ENCODE results near the gene AMOTL2. TPM values are rescaled to one million over a fixed set of nuclear protein-coding genes. Genes with fewer than 3 reads are reported as not detected.

AMOTL2 gene
- total and polyA plus RNA-seq, 10 of the 15 experiments (the other 5 are each of a cell fraction or from before 2014, with no cell fraction given) = 0.20 to 0.33 TPM; not detected in 8

DNA sequence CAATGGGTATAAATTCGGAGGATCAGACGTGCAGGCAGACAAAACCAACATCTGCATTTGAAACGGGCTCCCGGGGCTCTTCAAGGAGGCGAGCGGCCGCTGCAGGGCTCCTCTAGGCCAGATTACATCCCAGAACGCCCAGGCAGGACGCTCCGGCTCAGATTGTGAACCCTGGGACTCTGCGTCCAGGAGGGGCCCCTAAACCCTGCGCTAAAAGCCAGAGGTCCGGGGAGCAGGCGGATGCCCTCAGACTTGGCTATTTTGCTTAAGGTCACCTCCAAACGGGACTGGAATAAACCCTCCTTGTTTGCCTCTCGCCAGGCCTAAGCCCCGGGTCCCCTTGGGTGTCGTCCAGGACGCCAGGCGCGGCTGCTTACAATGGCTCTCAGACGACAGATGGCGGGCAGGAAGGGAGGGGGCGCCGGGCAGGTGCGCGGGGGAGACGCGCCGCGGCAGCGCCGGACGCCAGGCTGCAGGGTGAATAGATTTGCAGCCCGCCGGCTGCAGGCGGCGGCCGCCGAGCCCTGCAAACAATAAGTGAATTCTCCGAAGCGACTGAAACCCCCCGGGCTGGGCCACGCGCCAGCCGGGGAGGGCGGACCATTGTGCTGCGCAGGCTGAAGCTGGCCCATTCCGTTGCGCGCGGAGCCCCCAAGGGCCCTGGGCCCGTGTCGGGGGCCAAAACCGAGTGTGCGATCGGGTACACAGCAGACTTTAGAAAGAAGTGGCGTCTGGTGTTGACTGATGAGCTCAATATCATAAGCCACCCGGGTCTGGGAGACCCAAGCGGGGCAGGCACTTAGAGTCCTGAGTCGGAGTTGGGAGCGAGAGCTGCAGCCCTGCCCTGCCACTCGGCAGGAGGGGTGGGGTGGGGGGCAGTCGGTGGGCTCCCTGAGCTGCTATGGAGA, 32.3 kb upstream of the AMOTL2 start:
- Histone ChIP-seq H3K27me3 (replicated peaks in 1 of 2; ENCODE audit: control insufficient read depth in 2 of 2, insufficient read depth in 2 of 2, low read length in 1 of 2) (peaks cover 0 to 7% of the 10 kb centered on the region in 2 experiments), H3K36me3 (ENCODE audit: control insufficient read depth in 2 of 2, insufficient read depth in 2 of 2, low read length in 1 of 2) (no peaks in the 10 kb centered on the region), H3K4me1 (ENCODE audit: control insufficient read depth, insufficient read depth, low read length) (no peaks in the 10 kb centered on the region), H4K20me1 (ENCODE audit: control insufficient read depth, insufficient read depth) (no peaks in the 10 kb centered on the region), H3K4me3 (no peak overlapping the region), H3K4me2 (ENCODE audit: control insufficient read depth, insufficient read depth) (no peak overlapping the region), H3K9ac (ENCODE audit: control insufficient read depth, insufficient read depth, low read length) (no peak overlapping the region), H3K79me2 (ENCODE audit: control insufficient read depth, insufficient read depth, low read length) (no peaks in the 10 kb centered on the region), H3K27ac (ENCODE audit: control insufficient read depth, insufficient read depth) (no peak overlapping the region), H3K9me3 (replicated peaks; ENCODE audit: control insufficient read depth, insufficient read depth, low read length) (peaks cover 2% of the 10 kb centered on the region; the same call in 1 of the 3 replicates), H2AFZ (ENCODE audit: control insufficient read depth, low read depth, low read length) (no peak overlapping the region)
- no TSS peak for BruUV-seq (replicated peaks)
- CTCF ChIA-PET = no interaction called here
- SMC1A ChIA-PET (ENCODE audit: uncharacterized antibody, unreplicated experiment) = no interaction called here
- intact Hi-C loops (cut with micrococcal nuclease; ENCODE audit: unreplicated experiment) (no loop called here), in situ Hi-C loops (cut with MboI) (no loop called here)
- RAD21 ChIA-PET (ENCODE audit: unreplicated experiment) = no interaction called here
- POLR2A ChIA-PET = no interaction called here
- FAIRE-seq (no peak), ATAC-seq (no peak), DNase-seq (ENCODE audit: low read depth, low spot score) (no peak)
- WGBS (ENCODE audit: insufficient coverage, insufficient replicate concordance, low lambda C conversion rate, missing lambda C conversion rate) = 49% methylated on average over 51 of the region's 64 CpGs
- TF ChIP-seq NR2F1 (conservative IDR thresholded peaks at IDR 0.05) (no peak), NFIC (IDR thresholded peaks at IDR 0.05; ENCODE audit: low read depth, low read length) (no peak), SREBF2 (IDR thresholded peaks at IDR 0.05; ENCODE audit: low read length) (no peak), BMI1 (IDR thresholded peaks at IDR 0.05; ENCODE audit: borderline replicate concordance) (no peak), YBX1 (IDR thresholded peaks at IDR 0.05) (no peak), SP1 (IDR thresholded peaks at IDR 0.05; ENCODE audit: low read depth, low read length) (no peak)

- Histone ChIP-seq H3K36me3 (ENCODE audit: control insufficient read depth in 2 of 2, insufficient read depth in 2 of 2, low read length in 1 of 2) (no peaks in the 10 kb centered on the region), H3K27me3 (replicated peaks in 1 of 2; ENCODE audit: control insufficient read depth in 2 of 2, insufficient read depth in 2 of 2, low read length in 1 of 2) (peaks cover 0 to 7% of the 10 kb centered on the region in 2 experiments), H3K4me3 (no peak overlapping the region), H3K9me3 (replicated peaks; ENCODE audit: control insufficient read depth, insufficient read depth, low read length) (peaks cover 2% of the 10 kb centered on the region; the same call in 1 of the 3 replicates), H3K4me1 (ENCODE audit: control insufficient read depth, insufficient read depth, low read length) (no peaks in the 10 kb centered on the region), H3K4me2 (ENCODE audit: control insufficient read depth, insufficient read depth) (no peak overlapping the region), H3K79me2 (ENCODE audit: control insufficient read depth, insufficient read depth, low read length) (no peaks in the 10 kb centered on the region), H3K9ac (ENCODE audit: control insufficient read depth, insufficient read depth, low read length) (no peak overlapping the region), H2AFZ (ENCODE audit: control insufficient read depth, low read depth, low read length) (no peak overlapping the region), H3K27ac (ENCODE audit: control insufficient read depth, insufficient read depth) (no peak overlapping the region), H4K20me1 (ENCODE audit: control insufficient read depth, insufficient read depth) (no peaks in the 10 kb centered on the region)
- RAD21 ChIA-PET (ENCODE audit: unreplicated experiment) = no interaction called here
- in situ Hi-C loops (cut with MboI) (no loop called here), intact Hi-C loops (cut with micrococcal nuclease; ENCODE audit: unreplicated experiment) (no loop called here)
- DNase-seq (ENCODE audit: low read depth, low spot score) = no peak
- 25% methylated on average over 4 of the region's 4 CpGs for WGBS (ENCODE audit: insufficient coverage, insufficient replicate concordance, low lambda C conversion rate, missing lambda C conversion rate)
- ATAC-seq = no peak
- SMC1A ChIA-PET (ENCODE audit: uncharacterized antibody, unreplicated experiment) = no interaction called here
- CTCF ChIA-PET = no interaction called here
- TF ChIP-seq MTA2 (IDR thresholded peaks at IDR 0.05; ENCODE audit: low read depth) (no peak), CEBPB (IDR thresholded peaks at IDR 0.05; ENCODE audit: borderline replicate concordance in 1 of 2, low read depth in 2 of 2, low read length in 2 of 2) (no peak), TCF3 (IDR thresholded peaks at IDR 0.05; ENCODE audit: borderline replicate concordance, insufficient read depth, low read depth, low read length) (no peak), CHD2 (IDR thresholded peaks at IDR 0.05; ENCODE audit: borderline replicate concordance, low read depth, low read length) (no peak), SPI1 (IDR thresholded peaks at IDR 0.05; ENCODE audit: borderline replicate concordance, insufficient read depth, low read depth, low read length) (no peak), PAX8 (IDR thresholded peaks at IDR 0.05) (no peak), NFIC (IDR thresholded peaks at IDR 0.05; ENCODE audit: low read depth, low read length) (no peak), ZNF622 (IDR thresholded peaks at IDR 0.05) (no peak), MAX (IDR thresholded peaks at IDR 0.05; ENCODE audit: low read depth, low read length) (no peak)
- TF ChIP-seq, protein P1, sequence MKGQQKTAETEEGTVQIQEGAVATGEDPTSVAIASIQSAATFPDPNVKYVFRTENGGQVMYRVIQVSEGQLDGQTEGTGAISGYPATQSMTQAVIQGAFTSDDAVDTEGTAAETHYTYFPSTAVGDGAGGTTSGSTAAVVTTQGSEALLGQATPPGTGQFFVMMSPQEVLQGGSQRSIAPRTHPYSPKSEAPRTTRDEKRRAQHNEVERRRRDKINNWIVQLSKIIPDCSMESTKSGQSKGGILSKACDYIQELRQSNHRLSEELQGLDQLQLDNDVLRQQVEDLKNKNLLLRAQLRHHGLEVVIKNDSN (IDR thresholded peaks at IDR 0.05; ENCODE audit: borderline replicate concordance, extremely low read length, insufficient read depth, low read depth, low read length) = no peak
- no peak for FAIRE-seq
- BruUV-seq (replicated peaks) = no TSS peak
- POLR2A ChIA-PET = no interaction called here
Measured at GRCh38 chr3:134404366-134404885, 30.2 kb upstream of the AMOTL2 start.
